ENCODE measurements around the gene OPRD1. TPM values are rescaled to one million over a fixed set of nuclear protein-coding genes. Genes with fewer than 3 reads are reported as not detected.

OPRD1 gene
- total RNA-seq, 1 donor from 2014 or later: not detected

DNA sequence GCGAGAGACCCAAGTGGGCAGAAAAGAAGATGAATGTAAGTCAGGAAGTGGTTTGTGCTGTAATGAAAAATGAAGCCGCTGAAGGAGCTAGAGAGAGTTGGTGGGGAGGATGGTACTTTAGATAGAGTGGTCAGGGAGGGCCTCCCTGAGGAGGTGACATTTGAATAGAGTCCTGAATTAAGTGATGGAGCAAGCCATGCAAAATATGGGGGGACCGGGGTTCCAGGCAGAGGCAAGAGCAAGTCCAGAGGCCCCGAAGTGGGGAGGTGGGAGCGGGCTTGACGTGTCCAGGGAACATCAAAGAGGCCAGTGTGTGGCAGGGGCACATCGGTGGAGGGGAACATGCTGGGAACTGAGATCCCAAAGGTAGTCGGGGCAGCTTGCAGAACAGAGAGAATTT lies 43.1 kb downstream of the OPRD1 start:
- Histone ChIP-seq H3K9me3 (no peaks in the 10 kb centered on the region), H3K27me3 (no peaks in the 10 kb centered on the region), H3K27ac (no peak overlapping the region), H3K36me3 (no peaks in the 10 kb centered on the region), H3K4me1 (no peaks in the 10 kb centered on the region), H3K4me3 (no peak overlapping the region)
- intact Hi-C loops (cut with DNase I): no loop called here
- TF ChIP-seq, protein P1, sequence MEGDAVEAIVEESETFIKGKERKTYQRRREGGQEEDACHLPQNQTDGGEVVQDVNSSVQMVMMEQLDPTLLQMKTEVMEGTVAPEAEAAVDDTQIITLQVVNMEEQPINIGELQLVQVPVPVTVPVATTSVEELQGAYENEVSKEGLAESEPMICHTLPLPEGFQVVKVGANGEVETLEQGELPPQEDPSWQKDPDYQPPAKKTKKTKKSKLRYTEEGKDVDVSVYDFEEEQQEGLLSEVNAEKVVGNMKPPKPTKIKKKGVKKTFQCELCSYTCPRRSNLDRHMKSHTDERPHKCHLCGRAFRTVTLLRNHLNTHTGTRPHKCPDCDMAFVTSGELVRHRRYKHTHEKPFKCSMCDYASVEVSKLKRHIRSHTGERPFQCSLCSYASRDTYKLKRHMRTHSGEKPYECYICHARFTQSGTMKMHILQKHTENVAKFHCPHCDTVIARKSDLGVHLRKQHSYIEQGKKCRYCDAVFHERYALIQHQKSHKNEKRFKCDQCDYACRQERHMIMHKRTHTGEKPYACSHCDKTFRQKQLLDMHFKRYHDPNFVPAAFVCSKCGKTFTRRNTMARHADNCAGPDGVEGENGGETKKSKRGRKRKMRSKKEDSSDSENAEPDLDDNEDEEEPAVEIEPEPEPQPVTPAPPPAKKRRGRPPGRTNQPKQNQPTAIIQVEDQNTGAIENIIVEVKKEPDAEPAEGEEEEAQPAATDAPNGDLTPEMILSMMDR (IDR thresholded peaks at IDR 0.05): no peak
- DNase-seq (ENCODE audit: low spot score in 2 of 2): no peak

DNA sequence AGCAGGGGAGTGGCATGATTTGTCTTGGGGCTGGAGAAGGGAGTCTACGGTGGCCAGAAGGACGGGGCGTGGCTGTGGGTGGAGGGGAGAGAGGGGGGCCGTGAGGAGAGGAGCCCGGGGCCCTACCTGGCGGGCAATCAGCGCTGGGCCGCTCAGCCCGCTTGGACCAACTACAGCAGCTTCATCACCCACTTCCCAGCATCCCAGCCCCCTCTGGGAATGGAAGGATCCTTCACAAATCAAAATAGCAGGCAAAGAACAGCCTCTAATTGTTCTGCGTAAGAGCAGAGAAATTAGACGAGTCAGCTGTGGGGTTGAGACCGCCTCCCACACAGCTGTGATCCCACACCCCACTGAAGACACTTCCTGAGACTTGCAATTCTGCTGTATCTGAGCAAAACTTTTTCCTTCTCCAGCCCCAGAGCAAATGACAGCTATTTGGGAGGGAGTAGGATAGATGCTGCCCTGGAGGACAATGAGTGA lies 43.5 kb downstream of the OPRD1 start:
- Histone ChIP-seq H3K4me1 (no peaks in the 10 kb centered on the region), H3K27me3 (no peaks in the 10 kb centered on the region), H3K4me3 (no peak overlapping the region), H3K27ac (no peak overlapping the region), H3K9me3 (no peaks in the 10 kb centered on the region), H3K36me3 (no peaks in the 10 kb centered on the region)
- TF ChIP-seq, protein P1 (IDR thresholded peaks at IDR 0.05): no peak
- DNase-seq (ENCODE audit: low spot score in 2 of 2): no peak
- intact Hi-C loops (cut with DNase I): no loop called here

DNA sequence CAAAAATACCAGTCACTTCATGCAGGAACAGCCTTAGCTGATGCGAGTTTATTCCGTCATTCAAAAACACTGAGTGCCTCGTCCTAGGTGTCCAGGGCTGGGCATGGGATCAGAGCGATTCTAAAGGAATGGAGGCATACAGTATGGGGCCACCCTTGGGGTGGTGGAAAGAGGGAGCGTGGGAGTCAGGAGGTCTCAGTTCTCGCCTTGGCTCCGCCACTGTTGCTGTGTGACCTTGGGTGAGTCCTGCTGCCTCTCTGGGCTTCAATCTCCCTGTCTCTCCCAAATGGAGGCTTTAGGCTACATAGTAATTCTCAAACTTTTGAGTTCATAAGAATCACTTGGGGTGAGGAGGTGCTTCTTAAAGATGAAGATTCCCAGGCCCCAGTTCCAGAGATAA lies 44.0 kb downstream of the OPRD1 start:
- H3K36me3 ChIP-seq: no peaks in the 10 kb centered on the region
- DNase-seq (ENCODE audit: low spot score in 2 of 2): no peak
- H3K27ac ChIP-seq: no peak overlapping the region
- TF ChIP-seq, protein P1 (IDR thresholded peaks at IDR 0.05): no peak
- no peaks in the 10 kb centered on the region for H3K27me3 ChIP-seq
- intact Hi-C loops (cut with DNase I): no loop called here
- H3K9me3 ChIP-seq: no peaks in the 10 kb centered on the region
- H3K4me1 ChIP-seq: no peaks in the 10 kb centered on the region
- H3K4me3 ChIP-seq: no peak overlapping the region

DNA sequence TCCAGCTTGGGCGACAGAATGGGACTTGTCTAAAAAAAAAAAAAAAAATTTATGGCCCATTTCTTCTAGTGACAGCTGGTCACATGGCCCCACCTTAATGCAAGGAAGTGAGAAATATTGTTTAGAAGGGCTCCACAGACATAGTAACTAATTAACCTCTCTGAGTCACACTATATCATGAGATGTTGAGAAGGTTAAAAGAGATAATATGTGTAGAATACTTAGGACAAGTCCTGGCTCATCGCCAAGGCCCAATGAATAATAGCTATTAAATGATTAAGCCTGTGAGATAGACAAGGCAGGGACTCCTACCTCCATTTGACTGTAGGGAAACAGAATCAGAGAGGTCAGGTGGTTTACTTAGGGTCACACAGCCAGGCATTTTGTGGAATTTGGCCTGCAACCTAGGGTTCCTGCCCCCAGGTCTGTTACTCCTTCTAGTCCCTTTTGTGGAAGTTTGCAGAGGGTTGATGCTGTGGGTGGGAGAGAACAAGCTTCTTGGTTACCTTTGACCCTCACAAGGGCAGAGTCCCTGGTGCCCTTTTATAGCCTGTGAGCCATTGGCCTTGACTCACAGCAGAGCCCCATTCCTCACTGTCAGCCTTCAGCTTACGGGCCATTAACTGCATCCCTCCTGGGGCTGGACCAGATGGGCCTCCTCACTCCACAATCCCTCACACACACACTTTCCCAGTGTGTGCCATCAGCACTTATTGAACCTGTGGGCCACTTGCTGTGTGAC lies 48.5 kb downstream of the OPRD1 start:
- intact Hi-C loops (cut with DNase I): no loop called here
- no peaks in the 10 kb centered on the region for H3K4me1 ChIP-seq
- TF ChIP-seq, protein P1 (IDR thresholded peaks at IDR 0.05): no peak

DNA sequence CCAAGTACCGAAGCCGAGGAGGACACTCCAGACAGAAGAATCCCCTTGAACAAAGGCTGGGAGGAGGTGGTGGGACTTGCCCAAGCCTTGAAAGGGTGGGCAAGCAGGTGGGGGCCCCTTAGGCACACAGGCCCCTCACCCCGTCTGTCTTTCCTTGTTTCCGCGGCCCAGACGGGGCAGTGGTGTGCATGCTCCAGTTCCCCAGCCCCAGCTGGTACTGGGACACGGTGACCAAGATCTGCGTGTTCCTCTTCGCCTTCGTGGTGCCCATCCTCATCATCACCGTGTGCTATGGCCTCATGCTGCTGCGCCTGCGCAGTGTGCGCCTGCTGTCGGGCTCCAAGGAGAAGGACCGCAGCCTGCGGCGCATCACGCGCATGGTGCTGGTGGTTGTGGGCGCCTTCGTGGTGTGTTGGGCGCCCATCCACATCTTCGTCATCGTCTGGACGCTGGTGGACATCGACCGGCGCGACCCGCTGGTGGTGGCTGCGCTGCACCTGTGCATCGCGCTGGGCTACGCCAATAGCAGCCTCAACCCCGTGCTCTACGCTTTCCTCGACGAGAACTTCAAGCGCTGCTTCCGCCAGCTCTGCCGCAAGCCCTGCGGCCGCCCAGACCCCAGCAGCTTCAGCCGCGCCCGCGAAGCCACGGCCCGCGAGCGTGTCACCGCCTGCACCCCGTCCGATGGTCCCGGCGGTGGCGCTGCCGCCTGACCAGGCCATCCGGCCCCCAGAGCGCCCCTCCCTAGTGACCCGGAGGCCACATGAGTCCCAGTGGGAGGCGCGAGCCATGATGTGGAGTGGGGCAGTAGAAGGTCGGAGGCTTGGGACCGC lies 50.8 kb downstream of the OPRD1 start:
- Histone ChIP-seq H3K36me3 (no peaks in the 10 kb centered on the region), H3K4me3 (no peak overlapping the region), H3K27me3 (no peaks in the 10 kb centered on the region), H3K4me1 (no peaks in the 10 kb centered on the region), H3K27ac (no peak overlapping the region), H3K9me3 (no peaks in the 10 kb centered on the region)
- TF ChIP-seq, protein P1 (IDR thresholded peaks at IDR 0.05): no peak
- no peak for DNase-seq (ENCODE audit: low spot score in 2 of 2)
- intact Hi-C loops (cut with DNase I): no loop called here

More for the DNA sequence above, 48.5 kb downstream of the OPRD1 start:
- Histone ChIP-seq H3K9me3 (no peaks in the 10 kb centered on the region), H3K36me3 (no peaks in the 10 kb centered on the region), H3K27me3 (no peaks in the 10 kb centered on the region), H3K4me3 (no peak overlapping the region), H3K27ac (no peak overlapping the region)
- no peak for DNase-seq (ENCODE audit: low spot score in 2 of 2)

Measured in ascending aorta (tissue), 2 donors.